Neutrophil (primary cell): ENCODE results near the gene GPR21.

ENCODE experiments used
- H3K27ac ChIP-seq: fragments of 200-600 bp; sonication (generic); 2 replicates; pipeline ENCODE4 v1.5.1; 2016; ENCODE audit warnings: mild to moderate bottlenecking, moderate library complexity
- H3K27me3 ChIP-seq: fragments of 200-600 bp; sonication (generic); 2 replicates; pipeline ENCODE4 v1.6.0; 2016; ENCODE audit warnings: mild to moderate bottlenecking
- H3K36me3 ChIP-seq: fragments of 200-600 bp; sonication (generic); 2 replicates; pipeline ENCODE4 v1.5.1; 2017
- H3K4me1 ChIP-seq, 2 experiments: fragments of 200-600 bp in 1 of 2; sonication (generic) in 1 of 2; 1 replicate in 1 of 2; 2 replicates in 1 of 2; pipeline versions ENCODE4 v1.5.1 to v1.6.1; 2013 to 2016; ENCODE audit warnings: low read depth in 1 of 2, low read length in 1 of 2, mild to moderate bottlenecking in 1 of 2, moderate library complexity in 1 of 2; ENCODE audit not compliant: control insufficient read depth in 1 of 2, insufficient read depth in 1 of 2
- H3K4me3 ChIP-seq, 2 experiments: fragments of 200-600 bp in 1 of 2; sonication (generic) in 1 of 2; 1 replicate in 1 of 2; 2 replicates in 1 of 2; pipeline ENCODE4 v1.5.1; 2013 to 2016; ENCODE audit warnings: low read depth in 1 of 2, low read length in 1 of 2, mild to moderate bottlenecking in 1 of 2, moderate library complexity in 1 of 2
- H3K9me3 ChIP-seq: fragments of 200-600 bp; sonication (generic); 2 replicates; pipeline ENCODE4 v1.5.1; 2016
- TF ChIP-seq, protein P1 (sequence below): fragments of 200-600 bp; sonication (generic); IDR thresholded peaks from 2 replicates; pipeline ENCODE4 v1.5.1; 2016; ENCODE audit warnings: antibody characterized with exemption

Gene GPR21

DNA sequence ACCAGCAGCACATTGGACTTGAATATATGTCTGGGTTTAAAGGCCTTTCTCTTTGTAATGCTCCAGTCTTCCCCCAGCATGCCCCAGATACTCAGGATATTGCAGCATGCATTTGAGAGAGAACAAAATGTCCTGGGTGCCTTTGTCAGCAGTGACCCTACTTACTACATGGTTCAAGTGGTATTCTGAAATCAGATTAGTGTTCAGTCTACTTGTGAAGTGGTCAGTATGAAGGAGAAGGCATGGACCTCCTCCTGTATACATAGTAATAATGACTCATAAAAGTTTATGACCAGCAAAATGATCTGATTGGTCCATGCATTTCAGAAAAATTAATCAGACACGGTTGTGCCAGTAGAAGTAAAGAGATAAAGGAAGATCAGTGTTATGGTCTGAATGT, 25.4 kb downstream of the GPR21 start:
- no peak overlapping the region for H3K27ac ChIP-seq
- no peaks in the 10 kb centered on the region for H3K4me1 ChIP-seq
- H3K4me3 ChIP-seq, result no peak overlapping the region
- no peaks in the 10 kb centered on the region for H3K27me3 ChIP-seq
- H3K36me3 ChIP-seq, result no peaks in the 10 kb centered on the region
- TF ChIP-seq, protein P1, sequence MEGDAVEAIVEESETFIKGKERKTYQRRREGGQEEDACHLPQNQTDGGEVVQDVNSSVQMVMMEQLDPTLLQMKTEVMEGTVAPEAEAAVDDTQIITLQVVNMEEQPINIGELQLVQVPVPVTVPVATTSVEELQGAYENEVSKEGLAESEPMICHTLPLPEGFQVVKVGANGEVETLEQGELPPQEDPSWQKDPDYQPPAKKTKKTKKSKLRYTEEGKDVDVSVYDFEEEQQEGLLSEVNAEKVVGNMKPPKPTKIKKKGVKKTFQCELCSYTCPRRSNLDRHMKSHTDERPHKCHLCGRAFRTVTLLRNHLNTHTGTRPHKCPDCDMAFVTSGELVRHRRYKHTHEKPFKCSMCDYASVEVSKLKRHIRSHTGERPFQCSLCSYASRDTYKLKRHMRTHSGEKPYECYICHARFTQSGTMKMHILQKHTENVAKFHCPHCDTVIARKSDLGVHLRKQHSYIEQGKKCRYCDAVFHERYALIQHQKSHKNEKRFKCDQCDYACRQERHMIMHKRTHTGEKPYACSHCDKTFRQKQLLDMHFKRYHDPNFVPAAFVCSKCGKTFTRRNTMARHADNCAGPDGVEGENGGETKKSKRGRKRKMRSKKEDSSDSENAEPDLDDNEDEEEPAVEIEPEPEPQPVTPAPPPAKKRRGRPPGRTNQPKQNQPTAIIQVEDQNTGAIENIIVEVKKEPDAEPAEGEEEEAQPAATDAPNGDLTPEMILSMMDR, result no peak
- H3K9me3 ChIP-seq, result no peaks in the 10 kb centered on the region

DNA sequence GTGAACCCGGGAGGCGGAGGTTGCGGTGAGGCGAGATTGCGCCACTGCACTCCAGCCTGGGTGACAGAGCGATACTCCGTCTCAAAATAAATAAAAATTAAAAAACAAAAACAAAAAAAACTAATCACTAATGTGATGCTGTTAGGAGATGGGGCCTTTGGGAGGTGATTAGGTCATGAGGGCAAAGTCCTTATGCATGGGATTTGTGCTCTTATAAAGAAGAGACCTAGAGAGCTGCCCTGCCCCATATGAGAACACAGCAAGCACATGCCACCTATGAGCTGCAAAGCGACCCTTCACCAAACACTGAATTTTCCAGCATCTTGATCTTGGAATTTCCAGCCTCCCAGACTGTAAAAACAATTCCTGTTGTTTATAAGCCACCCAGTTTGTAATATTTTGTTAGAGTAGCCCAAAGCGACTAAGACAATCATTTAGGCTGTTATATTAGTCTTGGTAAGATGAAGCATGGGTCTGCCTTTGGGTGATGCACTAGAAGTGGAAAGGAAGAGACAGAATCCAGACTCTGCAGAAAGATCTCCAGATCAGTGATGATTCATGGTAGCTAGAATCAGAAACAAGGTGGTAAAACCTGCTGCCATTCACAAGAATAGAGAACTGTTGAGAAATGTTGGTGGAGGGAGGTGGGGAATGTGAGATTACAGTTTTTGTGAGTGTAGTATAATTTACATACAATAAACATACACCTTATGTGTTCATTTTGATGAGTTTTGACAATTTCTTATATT, 26.2 kb downstream of the GPR21 start:
- H3K4me1 ChIP-seq, result no peaks in the 10 kb centered on the region
- TF ChIP-seq, protein P1, result no peak
- no peaks in the 10 kb centered on the region for H3K9me3 ChIP-seq

DNA sequence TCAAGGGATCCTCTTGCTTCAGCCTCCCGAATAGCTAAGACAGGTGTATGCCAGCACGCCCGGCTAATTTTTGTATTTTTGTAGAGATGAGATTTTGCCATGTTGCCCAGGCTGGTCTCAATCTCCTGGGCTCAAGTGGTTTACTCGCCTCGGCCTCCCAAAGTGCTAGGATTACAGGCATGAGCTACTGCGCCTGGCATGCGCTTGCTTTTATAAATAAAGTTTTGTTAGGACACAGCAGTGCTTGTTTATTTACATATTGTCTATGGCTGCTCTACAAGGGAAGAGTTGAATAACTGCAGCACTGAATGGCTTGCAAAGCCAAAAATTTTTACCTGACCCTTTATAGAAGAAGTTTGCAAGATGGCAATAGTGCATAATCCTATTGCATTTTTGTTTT, 27.7 kb downstream of the GPR21 start:
- TF ChIP-seq, protein P1, result no peak
- Histone ChIP-seq H3K36me3 (peaks cover 11% of the 10 kb centered on the region), H3K27me3 (no peaks in the 10 kb centered on the region), H3K4me3 (no peak overlapping the region), H3K9me3 (no peaks in the 10 kb centered on the region), H3K27ac (no peak overlapping the region), H3K4me1 (no peaks in the 10 kb centered on the region)

More for the DNA sequence above, 26.2 kb downstream of the GPR21 start:
- H3K4me3 ChIP-seq, result no peak overlapping the region
- no peaks in the 10 kb centered on the region for H3K27me3 ChIP-seq
- H3K36me3 ChIP-seq, result no peaks in the 10 kb centered on the region
- H3K27ac ChIP-seq, result no peak overlapping the region

DNA sequence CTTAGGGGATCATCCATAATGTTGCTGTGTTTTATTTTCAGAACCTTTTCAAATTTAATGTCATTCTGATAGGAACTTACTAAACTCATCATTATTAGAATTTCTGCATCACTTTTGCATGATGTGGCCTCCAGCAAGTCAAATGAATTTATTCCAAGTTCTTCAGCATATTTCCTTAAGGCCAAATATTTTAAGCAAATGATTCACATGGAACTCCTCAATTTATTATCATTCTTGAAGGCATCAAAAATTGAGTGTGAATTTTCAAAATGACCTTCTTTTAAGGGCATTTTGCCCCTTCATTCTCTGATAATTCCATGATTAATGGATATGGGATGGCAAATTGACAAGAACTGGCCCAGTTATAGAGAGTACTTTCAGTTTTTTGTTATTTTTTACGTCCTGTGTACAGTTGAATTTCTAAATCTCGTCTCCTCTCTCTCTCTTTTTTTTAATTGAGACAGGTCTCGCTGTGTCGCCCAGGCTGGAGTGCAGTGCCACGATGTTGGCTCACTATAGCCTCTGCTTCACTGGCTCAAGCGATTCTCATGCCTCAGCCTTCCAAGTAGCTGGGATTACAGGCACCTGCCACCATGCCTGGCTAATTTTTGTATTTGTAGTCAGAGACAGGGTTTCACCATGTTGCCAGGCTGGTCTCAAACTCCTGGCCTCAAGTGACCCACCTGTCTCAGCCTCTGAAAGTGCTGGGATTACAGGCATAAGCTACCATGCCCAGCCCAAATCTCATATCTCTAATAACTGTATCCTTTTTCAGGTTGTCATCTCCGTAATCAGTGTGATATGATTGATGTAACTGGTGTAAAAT, 29.1 kb downstream of the GPR21 start:
- Histone ChIP-seq H3K27ac (no peak overlapping the region), H3K36me3 (peaks cover 25% of the 10 kb centered on the region), H3K4me3 (no peak overlapping the region), H3K4me1 (no peaks in the 10 kb centered on the region), H3K9me3 (no peaks in the 10 kb centered on the region), H3K27me3 (no peaks in the 10 kb centered on the region)
- TF ChIP-seq, protein P1, result no peak

DNA sequence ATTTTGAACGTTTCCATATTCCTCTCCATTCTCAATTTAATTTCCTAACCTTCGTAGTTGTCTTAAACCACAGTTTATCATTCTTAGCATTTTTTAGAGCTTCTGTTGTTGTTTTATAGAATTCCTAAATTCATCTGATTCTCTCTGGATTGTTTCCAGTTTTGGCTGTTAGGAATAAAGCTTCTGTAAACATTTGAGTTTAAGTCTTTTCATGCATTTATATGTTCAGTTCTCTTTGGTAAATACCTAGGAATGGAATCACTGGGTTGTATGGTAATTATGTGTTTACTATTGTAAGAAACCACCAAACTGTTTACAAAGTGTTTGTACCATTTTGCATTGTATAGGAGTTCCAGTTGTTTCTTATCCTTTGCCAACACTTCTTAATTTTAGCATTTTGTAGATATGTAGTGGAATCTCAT, 29.7 kb downstream of the GPR21 start:
- H3K4me1 ChIP-seq, result no peaks in the 10 kb centered on the region
- H3K27ac ChIP-seq, result no peak overlapping the region
- no peaks in the 10 kb centered on the region for H3K27me3 ChIP-seq
- peaks cover 29% of the 10 kb centered on the region for H3K36me3 ChIP-seq
- no peak overlapping the region for H3K4me3 ChIP-seq
- no peaks in the 10 kb centered on the region for H3K9me3 ChIP-seq
- TF ChIP-seq, protein P1, result no peak
